Epidermal melanocyte (primary cell): ENCODE data around the gene MMP1.

ENCODE experiments used
- DNase-seq: peaks from one replicate; pipeline ENCODE4 v3.0.0; 2011; ENCODE audit warnings: low spot score; ENCODE audit not compliant: insufficient read length

MMP1 gene

DNA sequence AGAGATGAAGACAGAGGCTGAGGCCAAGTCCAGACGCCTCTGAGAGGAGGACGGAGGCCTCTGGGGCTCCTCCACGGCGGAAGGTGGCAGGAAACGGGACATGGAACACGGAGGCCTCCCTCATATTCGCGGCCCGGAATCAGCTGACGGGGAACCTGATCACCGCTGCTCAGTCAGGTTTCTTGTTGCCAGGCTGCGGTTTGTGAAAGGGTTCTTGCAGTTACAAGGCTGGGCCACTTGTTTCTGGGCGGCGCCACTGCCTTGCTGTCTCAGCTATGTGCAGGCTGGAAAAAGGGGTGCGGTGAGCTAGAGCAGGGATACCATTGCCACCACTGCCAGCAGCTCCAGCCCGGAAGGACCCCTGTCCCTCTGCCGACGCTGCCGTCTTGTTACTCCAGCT, 10.0 kb upstream of the MMP1 start:
- no peak for DNase-seq

DNA sequence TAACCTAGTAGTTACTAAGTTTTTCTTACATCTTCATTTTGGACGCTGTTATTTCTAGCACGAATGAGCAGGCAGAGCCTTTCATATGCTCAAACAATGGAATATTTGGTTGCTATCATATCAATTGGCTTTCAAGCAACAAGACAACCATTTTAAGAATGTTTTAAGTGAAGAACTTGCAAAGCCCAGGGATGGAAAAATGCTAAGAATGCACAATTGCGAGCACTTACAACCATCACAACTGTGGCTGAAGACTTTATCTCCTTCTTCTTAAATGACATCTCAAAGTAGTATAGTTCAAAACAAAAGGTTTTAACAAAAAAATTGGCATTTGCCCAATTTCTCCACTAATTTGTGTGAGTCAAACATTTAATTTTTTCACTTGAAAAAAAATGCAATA, 8.3 kb upstream of the MMP1 start:
- no peak for DNase-seq

DNA sequence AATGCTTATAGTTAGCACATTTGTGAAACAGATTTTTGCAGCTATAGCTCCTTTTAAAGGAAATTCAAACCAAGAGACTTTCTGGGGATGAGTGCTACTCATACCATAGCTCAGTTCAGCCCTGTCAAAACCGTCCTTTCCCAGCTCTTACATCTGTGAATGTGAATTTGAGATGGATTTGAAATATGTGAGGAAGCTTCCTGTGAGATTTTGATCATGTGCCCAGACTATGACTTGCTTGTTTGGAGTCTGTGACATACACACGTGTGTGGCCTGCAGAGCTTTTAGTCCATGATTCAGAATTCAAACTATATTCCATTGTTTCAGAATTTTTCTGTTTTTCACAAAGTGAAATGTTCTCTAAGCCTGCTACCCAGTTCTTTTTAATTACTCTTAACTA, 4.4 kb upstream of the MMP1 start:
- DNase-seq, result no peak

DNA sequence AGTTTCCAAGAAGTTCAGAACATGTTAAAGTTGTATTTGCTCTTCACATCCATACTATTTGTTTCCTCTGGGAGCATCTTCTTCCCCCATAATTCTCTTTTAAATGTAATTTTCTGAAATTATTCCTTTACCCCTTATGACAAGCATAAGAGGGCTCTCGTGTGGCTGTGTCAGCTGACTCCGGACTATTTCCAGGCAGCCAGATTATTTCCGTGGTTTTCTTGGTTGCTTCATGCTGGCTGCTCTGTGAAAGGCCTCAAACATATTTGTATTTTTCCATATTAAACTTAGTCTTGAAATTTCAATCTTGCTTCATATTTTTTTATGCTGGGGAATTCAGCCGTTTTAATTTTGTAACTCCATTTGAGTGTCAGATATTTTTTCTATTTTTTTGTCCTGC, 2.8 kb upstream of the MMP1 start:
- no peak for DNase-seq

DNA sequence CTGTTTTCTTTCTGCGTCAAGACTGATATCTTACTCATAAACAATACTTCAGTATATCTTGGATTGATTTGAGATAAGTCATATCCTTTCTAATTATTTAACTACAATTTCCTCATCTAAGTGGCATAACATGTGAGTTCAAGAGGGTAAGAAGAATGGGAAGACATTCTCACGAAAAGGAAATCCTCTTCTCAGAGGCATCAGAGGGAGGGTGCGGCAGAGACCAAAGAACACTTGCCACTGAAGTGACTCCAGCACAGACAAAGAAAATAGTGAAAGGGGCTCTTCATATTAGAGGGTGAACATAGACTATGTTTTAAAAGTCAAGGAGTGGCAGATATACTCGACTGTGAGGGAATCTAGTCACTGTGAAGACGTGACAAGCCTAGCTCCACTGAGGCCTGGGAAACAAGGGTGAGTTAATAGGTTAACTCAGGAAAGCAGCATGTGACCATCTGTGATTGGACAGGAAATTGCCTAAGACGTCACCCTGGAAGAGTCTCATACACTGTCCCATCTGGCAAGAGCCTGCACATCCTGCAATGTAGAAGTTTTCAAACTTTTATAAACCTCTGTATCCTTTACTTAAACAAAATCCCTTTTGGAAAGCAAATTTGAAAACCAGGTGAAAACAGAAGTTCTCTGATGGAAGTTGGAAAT, 1.9 kb upstream of the MMP1 start:
- DNase-seq, result no peak

DNA sequence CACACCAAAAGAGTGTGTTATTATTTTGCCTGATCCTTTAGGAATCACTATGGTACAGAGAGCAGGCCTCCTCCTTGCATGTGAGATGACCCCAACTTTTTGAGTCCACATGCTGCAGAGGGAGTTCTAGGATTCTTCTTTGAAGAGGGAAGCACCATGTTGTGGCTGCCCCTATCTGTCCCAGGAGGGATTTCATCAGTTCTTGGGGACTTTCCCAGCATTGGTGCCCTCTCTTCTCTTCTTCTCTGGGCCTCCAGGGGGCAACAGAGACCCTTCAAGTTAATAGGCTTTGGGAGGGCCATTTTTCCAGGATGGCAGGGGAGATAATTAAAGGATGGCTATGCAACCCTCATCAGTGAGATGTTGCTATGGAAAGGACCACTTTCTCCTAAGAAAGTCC, 3.6 kb downstream of the MMP1 start:
- DNase-seq, result no peak

DNA sequence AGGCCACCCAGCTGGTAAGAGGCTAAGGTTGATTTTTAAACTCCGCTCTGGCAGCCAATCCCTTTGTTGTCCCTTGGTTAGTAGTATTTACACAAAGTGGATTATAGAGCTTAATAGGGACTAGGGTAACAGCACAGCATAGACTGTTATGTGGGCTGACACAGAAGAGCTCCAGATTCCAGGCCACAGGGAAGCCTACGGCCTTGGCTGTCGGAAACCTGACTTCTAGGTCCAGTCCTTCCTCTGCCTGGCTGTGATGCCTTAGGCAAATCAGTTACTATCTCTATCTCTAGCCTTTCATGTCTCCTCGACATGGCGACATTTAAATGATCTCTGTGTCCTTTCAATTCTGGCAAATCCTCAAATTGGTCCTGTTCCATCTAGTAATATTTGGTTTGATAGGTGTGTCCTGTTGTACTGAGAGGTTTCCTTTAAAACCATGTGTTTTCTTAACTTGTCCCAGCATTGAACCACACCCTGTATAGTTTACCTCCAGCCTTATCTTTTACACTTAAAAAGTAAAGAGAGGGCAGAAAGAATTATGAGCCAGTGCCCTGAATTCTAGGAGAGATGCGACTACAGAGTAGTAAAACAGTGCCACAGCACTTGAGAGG, 4.2 kb downstream of the MMP1 start:
- DNase-seq, result no peak

DNA sequence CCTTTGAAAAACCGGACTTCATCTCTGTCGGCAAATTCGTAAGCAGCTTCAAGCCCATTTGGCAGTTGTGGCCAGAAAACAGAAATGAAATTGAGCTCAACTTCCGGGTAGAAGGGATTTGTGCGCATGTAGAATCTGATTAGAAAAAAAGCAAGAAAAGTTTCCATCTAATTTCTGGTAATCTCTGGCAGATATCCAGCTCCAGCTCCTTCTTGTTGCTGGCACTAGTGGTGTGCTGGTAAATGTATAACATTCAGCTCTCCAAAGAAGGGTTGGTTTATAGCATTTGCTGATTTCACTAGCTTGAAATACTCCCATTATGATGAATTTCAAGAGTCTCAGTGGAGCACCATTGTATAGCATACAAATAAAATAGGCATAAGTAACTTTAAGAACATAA, 5.4 kb downstream of the MMP1 start:
- DNase-seq, result no peak

DNA sequence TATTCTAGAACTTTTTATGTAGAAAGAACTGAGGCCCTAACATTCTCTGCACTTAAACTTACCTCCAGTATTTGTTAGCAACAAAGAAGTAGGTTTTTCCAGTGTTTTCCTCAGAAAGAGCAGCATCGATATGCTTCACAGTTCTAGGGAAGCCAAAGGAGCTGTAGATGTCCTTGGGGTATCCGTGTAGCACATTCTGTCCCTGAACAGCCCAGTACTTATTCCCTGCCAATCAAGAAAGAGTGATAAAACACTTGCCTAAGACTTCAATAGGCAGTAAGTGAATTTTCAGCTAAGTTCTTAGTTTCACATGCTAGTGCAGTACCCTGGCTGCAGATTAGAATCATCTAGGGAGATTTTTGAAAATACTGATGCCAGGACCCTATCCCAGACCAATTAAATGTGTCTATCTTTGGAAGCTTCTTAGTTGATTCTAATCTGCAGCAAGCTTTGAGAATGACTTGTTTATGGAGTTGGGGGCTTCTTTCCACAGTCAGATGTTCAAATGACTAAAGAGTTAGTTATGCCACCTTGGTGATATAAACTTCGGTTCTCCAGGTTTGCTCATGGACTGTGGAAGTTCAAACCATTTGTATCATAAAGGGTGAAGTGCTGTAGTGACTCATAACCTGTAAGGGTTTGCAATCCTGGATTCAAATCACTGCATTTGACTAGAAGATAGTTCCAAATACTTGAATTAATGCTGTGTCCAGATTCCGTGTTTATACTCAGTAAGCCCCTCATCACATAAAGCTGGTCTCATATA, 6.5 kb downstream of the MMP1 start:
- no peak for DNase-seq

DNA sequence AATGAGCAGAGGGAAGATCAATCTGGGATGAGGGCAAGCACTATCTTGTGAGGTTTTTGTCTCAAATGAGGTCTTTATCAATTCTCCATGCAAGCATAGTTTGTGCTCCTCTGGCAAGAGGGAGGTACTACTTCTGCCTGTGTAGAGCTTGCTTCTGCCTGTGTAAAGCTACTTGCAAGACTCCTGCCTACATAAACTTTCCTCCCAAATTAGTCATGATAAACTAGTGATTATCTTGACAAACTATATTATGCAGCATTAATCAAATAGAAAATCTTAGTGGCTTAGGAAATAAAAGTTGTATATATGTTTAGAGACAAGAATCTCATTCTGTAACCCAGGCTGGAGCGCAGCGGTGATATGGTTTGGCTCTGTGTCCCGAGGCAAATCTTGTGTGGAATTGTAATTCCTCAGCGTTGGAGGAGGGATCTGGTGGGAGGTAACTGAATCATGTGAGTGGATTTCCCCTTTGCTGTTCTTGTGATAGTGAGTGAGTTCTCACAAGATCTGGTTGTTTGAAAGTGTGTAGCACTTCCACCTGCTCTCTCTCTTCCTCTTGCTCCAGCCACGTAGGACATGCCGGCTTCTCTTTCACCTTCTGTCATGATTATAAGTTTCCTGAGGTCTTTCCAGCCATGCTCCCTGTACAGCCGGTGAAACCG, 9.5 kb downstream of the MMP1 start:
- DNase-seq, result no peak

DNA sequence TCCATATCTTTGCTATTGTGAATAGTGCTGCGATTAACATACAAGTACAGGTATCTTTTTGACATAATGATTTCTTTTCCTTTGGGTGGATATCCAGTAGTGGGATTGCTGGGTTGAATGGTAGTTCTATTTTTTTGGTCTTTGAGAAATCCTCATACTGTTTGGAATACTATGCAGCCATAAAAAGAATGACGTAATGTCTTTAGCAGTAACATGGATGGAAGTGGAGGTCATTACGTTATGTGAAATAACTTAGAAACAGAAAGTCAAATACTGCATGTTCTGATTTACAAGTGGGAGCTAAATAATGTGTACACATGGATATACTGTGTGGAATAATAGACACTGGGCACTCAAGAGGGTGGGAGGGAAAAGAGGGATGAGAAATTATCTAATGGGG, 13.6 kb downstream of the MMP1 start:
- DNase-seq, result no peak

DNA sequence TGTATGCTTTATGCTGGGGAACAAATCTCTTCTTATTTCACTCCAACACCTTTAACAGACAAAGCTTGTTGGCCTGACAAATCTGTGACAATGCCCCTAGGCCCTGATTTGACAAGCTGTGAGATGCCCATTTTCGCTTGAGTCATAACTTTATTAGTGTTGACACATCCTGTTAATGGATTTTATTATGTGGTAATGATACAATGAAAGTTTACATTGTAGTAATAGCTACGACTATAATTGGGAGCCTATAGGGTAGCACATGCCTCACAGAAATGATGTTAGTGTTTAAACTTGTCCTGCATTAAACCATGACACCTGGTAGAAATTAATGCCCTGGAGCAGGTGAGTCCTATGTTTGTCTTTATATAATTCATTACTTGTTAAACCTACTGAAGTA, 14.2 kb downstream of the MMP1 start:
- no peak for DNase-seq

DNA sequence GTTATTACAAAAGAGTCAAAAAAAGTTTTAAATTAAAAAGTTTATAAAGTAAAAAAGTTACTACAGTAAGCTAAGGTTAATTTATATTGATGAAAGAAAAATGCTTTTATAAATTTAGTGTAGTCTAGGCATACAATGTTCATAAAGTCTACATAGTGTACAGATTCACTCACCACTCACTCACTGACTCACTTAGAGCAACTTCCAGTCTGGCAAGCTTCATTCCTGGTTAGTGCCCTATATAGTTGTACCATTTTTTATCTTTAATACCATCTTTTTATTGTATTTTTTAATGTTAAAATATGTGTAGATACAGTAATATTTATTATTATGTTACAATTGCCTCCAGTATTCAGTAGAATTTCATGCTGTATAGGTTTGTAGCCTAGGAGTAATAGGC, 14.9 kb downstream of the MMP1 start:
- DNase-seq, result no peak

DNA sequence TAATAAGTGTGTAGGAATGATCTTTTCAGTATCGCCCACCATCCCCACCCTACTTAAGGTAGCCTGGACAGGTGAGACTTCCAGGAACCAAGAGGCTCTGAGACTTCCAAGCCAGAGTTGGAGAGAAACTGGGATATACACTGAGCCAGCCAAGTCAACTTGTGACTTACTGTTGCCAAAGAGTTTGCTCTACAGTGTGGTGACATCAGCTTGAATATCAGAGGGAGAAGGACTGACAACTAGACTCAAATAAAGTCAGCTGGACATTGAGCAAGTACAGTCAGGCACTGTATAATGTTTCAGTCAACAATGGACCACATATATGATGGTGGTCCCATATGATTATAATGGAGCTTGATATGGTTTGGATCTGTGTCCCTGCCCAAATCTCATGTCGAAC, 16.3 kb downstream of the MMP1 start:
- DNase-seq, result no peak

DNA sequence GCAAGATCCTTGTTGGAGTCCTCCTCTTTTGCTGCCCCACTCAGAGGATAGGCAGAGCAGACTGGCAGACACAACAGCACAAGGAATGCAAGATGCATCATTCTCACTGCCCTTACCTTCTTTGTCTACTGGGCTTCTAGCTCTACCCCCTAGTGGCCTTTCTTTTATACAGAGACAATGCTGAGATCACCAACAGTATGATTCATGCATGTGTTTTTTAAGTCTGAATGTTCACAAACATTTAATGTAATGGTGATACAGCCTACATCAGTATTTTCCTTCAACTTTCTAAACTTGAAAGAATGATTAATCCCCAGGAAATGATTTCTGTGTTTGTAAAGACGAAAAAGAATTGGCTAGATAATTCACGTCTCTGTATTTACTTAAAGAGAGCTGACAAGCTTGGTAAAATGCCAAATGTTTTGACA, 17.5 kb downstream of the MMP1 start, which contains the start of gene MMP10:
Gene MMP10 (minus strand): TSS at position 138 of the 428 bp plus-strand sequence. CDS start 37 bp downstream, at position 101.
- DNase-seq, result no peak

DNA sequence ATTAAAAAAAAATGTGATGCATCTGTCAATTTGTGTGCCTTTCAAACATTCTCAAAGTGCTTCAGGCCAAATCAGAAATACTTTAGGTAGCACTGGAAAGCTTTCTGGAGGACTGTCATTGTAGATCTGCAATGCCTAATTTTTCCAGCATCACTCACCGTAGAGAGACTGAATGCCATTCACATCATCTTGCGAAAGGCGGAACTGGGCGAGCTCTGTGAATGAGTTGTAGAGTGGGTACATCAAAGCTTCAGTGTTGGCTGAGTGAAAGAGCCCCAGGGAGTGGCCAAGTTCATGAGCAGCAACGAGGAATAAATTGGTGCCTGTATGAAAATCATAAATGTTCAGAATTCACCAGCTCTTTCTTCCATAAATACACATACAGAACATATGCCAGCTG, 21.5 kb downstream of the MMP1 start:
- no peak for DNase-seq

DNA sequence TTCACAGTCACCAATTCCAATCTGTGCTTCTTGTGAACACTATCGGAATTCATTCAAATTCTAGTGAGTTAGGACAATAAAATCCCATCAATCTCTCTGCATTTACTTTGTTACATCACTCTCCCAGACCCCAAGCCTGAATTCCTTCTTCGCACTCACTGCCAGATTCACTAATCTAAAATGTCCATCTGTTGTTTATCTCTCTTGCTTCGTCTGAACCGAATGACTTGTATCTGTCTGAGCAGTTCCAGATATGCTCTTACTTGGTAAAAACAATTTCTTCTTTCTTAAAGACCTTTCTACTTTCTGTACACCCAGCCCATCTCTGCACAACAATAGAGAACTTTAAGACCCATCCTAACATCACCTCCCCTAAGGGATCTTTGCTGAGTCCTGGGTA, 24.6 kb downstream of the MMP1 start:
- DNase-seq, result no peak

DNA sequence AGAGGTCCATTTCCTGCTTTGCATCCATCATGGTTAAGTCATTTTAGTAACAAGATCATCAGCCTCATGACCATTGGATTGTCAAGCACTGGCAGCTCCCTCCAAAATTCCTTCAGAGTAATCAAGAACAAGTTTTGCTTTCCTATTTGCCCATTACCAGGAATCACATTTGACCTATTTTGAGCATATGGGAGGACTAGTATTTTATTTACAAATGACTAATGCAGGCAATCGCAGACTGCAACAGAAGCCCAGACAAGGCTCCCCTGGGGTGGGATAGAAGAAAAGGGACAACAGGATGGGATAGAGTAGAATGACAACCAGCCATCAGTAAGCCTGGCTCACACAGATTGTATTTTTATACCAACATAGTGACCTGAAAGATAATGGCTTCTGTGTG, 26.6 kb downstream of the MMP1 start:
- DNase-seq, result no peak

DNA sequence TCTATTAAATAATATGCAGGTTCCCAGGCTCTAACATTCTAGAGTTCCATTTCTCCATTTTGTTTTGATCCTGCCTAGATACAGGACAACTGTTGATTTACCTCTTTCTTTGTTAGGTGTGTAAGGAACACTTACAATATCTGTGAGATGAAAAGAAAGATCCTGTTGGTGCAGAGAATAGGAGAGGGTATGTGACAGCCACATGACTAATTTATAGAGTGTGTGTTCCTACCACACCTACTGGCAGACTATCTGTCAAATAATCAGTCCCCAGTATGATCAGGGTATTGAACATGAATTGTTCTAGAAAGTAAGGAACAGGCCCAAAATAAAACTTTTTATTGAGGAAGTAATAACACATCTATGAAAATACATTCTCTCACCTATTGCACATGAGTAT, 27.8 kb downstream of the MMP1 start:
- no peak for DNase-seq

DNA sequence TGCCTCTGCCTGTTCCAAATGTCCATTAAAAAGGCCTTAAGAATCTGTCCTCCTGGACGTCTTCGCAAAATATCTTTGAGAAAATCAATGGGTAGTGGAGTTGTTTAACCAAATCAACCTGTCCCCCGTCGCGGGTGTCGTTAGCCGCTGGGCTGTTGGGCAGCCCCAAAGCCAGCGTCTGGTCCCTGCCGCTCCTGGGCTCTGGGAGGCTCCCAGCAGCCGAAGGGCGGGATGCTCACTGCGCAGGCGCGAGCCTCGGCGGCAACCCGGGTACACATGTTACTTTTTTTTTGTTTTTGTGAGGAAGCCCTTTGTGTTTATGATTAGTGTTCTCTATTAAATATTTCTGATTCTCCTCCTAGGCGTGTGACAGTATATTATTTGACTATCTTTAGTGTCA, 30.2 kb downstream of the MMP1 start:
- DNase-seq, result no peak

DNA sequence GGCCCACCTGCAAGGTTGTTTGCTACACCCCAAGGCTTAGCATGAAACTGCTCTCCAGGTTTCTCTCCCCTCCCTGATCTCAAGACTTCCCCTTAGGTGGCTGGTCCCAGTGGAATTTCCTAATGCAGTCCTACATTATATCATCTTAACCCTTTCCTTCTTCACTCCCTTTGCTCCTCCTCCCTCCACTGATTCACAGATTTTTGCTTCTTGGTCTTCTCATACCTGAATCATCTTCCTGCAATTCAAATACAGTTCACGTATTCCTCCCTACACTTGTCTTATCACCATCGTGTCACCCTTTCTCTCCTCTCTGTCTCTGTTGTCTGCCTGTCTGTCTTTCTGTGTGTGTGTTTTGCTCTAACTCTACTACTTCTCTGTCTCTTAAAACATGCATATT, 34.5 kb downstream of the MMP1 start:
- no peak for DNase-seq

DNA sequence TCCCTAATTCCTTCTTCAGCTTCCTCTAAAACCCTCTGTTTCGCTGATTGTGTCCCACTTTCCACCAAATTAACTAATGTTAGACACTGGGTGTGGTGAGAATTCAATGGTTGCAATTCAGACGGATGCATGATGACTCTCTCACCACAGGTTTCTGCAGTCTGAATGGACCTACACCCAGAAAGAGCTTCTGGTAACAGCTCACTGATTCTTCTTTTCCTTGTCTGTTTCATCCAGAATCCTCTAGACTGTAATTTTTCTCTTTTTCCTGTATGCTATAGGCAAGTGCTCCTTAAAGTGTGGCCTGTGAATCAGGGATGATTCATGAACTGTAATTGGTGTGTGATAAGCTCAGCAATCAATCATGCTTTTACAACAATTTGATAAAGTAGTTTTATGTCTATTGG, 35.6 kb downstream of the MMP1 start:
- no peak for DNase-seq
